Measurements from ENCODE around the gene ADD3. TPM values are rescaled to one million over a fixed set of nuclear protein-coding genes. Genes with fewer than 3 reads are reported as not detected.

ADD3 gene
- total RNA-seq, 1 donor from 2014 or later = 57.4 TPM

DNA sequence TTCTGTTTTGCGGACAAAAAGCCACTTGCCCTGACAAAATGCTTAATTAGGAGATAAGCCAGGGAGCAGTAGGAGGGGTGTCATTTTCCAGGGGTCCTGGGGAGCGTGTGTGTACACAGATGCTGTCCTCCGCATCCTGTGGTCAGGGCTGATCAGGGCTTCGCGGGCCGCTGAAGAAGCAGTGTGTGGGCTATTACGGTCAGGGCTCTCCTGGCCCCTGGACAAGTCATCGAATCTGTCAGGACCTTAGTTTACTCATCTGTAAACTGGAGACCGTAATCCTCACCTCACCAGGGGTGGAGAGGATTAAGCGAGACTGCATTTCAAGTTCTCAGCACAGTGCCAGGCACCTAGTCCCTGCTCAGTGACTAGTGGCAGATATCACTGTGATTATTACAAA, 173.7 kb downstream of the ADD3 start:
- ATAC-seq (no peak), DNase-seq (no peak)
- Histone ChIP-seq H3K27me3 (no peaks in the 10 kb centered on the region), H3K4me1 (no peaks in the 10 kb centered on the region), H3K36me3 (no peaks in the 10 kb centered on the region), H3K27ac (no peak overlapping the region), H3K9me3 (no peaks in the 10 kb centered on the region), H3K4me3 (no peak overlapping the region)
- intact Hi-C loops (cut with DNase I) = no loop called here
- TF ChIP-seq, protein P1, sequence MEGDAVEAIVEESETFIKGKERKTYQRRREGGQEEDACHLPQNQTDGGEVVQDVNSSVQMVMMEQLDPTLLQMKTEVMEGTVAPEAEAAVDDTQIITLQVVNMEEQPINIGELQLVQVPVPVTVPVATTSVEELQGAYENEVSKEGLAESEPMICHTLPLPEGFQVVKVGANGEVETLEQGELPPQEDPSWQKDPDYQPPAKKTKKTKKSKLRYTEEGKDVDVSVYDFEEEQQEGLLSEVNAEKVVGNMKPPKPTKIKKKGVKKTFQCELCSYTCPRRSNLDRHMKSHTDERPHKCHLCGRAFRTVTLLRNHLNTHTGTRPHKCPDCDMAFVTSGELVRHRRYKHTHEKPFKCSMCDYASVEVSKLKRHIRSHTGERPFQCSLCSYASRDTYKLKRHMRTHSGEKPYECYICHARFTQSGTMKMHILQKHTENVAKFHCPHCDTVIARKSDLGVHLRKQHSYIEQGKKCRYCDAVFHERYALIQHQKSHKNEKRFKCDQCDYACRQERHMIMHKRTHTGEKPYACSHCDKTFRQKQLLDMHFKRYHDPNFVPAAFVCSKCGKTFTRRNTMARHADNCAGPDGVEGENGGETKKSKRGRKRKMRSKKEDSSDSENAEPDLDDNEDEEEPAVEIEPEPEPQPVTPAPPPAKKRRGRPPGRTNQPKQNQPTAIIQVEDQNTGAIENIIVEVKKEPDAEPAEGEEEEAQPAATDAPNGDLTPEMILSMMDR (IDR thresholded peaks at IDR 0.05) = no peak

DNA sequence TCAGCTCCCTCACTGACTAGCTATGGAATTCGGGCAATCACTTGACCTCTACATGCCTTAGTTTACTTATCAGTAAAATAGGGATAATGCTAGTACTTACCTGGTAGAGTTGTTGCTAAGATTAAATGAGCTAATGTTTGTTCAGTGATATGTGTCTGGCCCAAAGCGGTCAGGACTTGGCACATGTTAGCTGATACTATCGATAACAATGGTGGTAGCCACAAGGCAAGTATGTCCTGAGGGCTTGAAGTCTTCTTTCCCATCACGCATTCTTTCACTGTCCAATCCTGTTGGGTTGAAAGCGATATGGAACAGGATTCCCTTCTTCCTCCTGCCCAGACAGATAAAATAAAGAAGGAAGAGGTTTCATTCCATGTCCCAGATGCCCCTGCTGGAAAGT, 174.1 kb downstream of the ADD3 start:
- intact Hi-C loops (cut with DNase I) = no loop called here
- DNase-seq (no peak), ATAC-seq (no peak)
- no peaks in the 10 kb centered on the region for H3K4me1 ChIP-seq
- H3K27me3 ChIP-seq = no peaks in the 10 kb centered on the region
- no peaks in the 10 kb centered on the region for H3K36me3 ChIP-seq
- no peaks in the 10 kb centered on the region for H3K9me3 ChIP-seq
- no peak overlapping the region for H3K27ac ChIP-seq
- TF ChIP-seq, protein P1 (IDR thresholded peaks at IDR 0.05) = no peak
- H3K4me3 ChIP-seq = no peak overlapping the region

DNA sequence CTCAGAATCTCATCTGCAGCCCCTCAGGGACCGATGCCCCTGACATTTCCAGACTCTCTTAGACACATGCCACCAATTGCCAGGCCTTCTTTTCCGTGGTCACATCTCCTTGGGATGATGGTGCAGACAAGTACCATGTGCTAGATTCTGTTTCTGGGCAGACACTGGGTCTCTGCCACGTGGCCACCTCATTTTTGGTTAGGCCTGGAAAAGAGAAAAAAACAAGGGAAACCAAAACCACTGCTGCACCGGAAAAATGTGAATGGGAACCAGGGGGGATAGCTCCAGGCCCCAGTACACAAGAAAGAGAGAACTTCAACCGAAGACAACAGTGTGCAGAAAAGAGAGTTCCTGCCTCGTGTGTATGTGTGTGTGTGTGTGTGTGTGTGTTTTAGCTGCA, 176.6 kb downstream of the ADD3 start:
- H3K9me3 ChIP-seq = no peaks in the 10 kb centered on the region
- ATAC-seq (no peak), DNase-seq (no peak)
- no peaks in the 10 kb centered on the region for H3K36me3 ChIP-seq
- H3K4me1 ChIP-seq = no peaks in the 10 kb centered on the region
- H3K27me3 ChIP-seq = no peaks in the 10 kb centered on the region
- H3K4me3 ChIP-seq = no peak overlapping the region
- intact Hi-C loops (cut with DNase I) = no loop called here
- no peak overlapping the region for H3K27ac ChIP-seq
- TF ChIP-seq, protein P1 (IDR thresholded peaks at IDR 0.05) = no peak

Other genes starting within 250 kb of the ADD3 start
- 45.2 TPM for gene XPNPEP1, start 84.5 kb upstream of the ADD3 start, total RNA-seq
- 34.7 TPM for gene MXI1, start 199.6 kb downstream of the ADD3 start, total RNA-seq